Activated T-helper 2 cell treated with anti-CD3 and anti-CD28 coated beads, Interferon-gamma antibody, Interleukin-2, Interleukin-4, amounts not matched to agents 10 μg/mL and 5 μg/mL and 100 μg/mL, durations not matched to agents 14 hours and 24 hours and 36 hours (primary cell): ENCODE measurements around the gene SCAMP3. TPM values are rescaled to one million over a fixed set of nuclear protein-coding genes. Genes with fewer than 3 reads are reported as not detected.
"Not testable (repeated sequence)": the region's sequence is repeated elsewhere in the genome, so short reads cannot be mapped to it uniquely, and the experiment has no call there.

Source experiments
- DNase-seq: peaks from one replicate; pipeline ENCODE4 v3.0.0; 2021; ENCODE audit warnings: low spot score
- H3K27ac Mint-ChIP-seq: one replicate; pipeline ENCODE4 v1.8.0; 2021; ENCODE audit warnings: mixed read lengths
- H3K27me3 Mint-ChIP-seq: one replicate; pipeline ENCODE4 v1.8.0; 2021; ENCODE audit warnings: low read depth, mixed read lengths
- H3K36me3 Mint-ChIP-seq: one replicate; pipeline ENCODE4 v1.8.0; 2021; ENCODE audit warnings: low read depth, mixed read lengths
- H3K4me1 Mint-ChIP-seq: one replicate; pipeline ENCODE4 v1.8.0; 2021; ENCODE audit warnings: low read depth, mixed read lengths
- H3K4me3 Mint-ChIP-seq: one replicate; pipeline ENCODE4 v1.8.0; 2021; ENCODE audit warnings: low read depth, mild to moderate bottlenecking, moderate library complexity, mixed read lengths
- H3K9me3 Mint-ChIP-seq: one replicate; pipeline ENCODE4 v1.8.0; 2021; ENCODE audit warnings: mixed read lengths
- intact Hi-C: fragments of 100-400 bp; cut with micrococcal nuclease; formaldehyde crosslinking; loops from one replicate; pipeline ENCODE4 v1.15.1; 2023
- total RNA-seq: library from RNA; stranded (reverse); gene quantifications from 2 replicates; pipeline ENCODE4 v1.2.3, GENCODE V29; 2022

The SCAMP3 gene
- total RNA-seq, 1 donor from 2014 or later: 113 TPM

- H3K4me3 Mint-ChIP-seq: no peak overlapping the region
- no peak for DNase-seq
- H3K36me3 Mint-ChIP-seq: no peaks in the 10 kb centered on the region
- H3K27me3 Mint-ChIP-seq: peaks cover 48% of the 10 kb centered on the region
- intact Hi-C loops: no loop called here
- peaks cover 8% of the 10 kb centered on the region for H3K4me1 Mint-ChIP-seq
- no peak overlapping the region for H3K27ac Mint-ChIP-seq
- H3K9me3 Mint-ChIP-seq: no peaks in the 10 kb centered on the region
Measured at GRCh38 chr1:155295942-155296267, 33.7 kb upstream of the SCAMP3 start.

GRCh38 chr1:155295183-155295941, 33.2 kb upstream of the SCAMP3 start:
- Mint-ChIP-seq H3K27me3 (peaks cover 48% of the 10 kb centered on the region), H3K4me3 (no peak overlapping the region), H3K36me3 (no peaks in the 10 kb centered on the region), H3K4me1 (peaks cover 8% of the 10 kb centered on the region), H3K9me3 (no peaks in the 10 kb centered on the region), H3K27ac (no peak overlapping the region)
- DNase-seq: no peak
- intact Hi-C loops: no loop called here

- peaks cover 8% of the 10 kb centered on the region for H3K4me1 Mint-ChIP-seq
- peaks cover 51% of the 10 kb centered on the region for H3K27me3 Mint-ChIP-seq
- H3K36me3 Mint-ChIP-seq: no peaks in the 10 kb centered on the region
- no peaks in the 10 kb centered on the region for H3K9me3 Mint-ChIP-seq
- H3K4me3 Mint-ChIP-seq: no peak overlapping the region
- no peak for DNase-seq
- intact Hi-C loops: no loop called here
- no peak overlapping the region for H3K27ac Mint-ChIP-seq
Measured at GRCh38 chr1:155294520-155295182, 32.5 kb upstream of the SCAMP3 start.

GRCh38 chr1:155293086-155293749, 31.1 kb upstream of the SCAMP3 start:
- Mint-ChIP-seq H3K4me3 (no peak overlapping the region), H3K27me3 (peaks cover 49% of the 10 kb centered on the region), H3K9me3 (no peaks in the 10 kb centered on the region), H3K27ac (no peak overlapping the region), H3K4me1 (peaks cover 8% of the 10 kb centered on the region), H3K36me3 (no peaks in the 10 kb centered on the region)
- no peak for DNase-seq
- intact Hi-C loops: no loop called here

- H3K9me3 Mint-ChIP-seq, H3K27ac Mint-ChIP-seq, intact Hi-C loops, H3K4me3 Mint-ChIP-seq, DNase-seq, H3K36me3 Mint-ChIP-seq, H3K4me1 Mint-ChIP-seq: not testable (repeated sequence)
- peaks cover 31% of the 10 kb centered on the region for H3K27me3 Mint-ChIP-seq
Measured at GRCh38 chr1:155291006-155291405, 28.8 kb upstream of the SCAMP3 start.

GRCh38 chr1:155287987-155288543, 25.9 kb upstream of the SCAMP3 start:
- peaks cover 10% of the 10 kb centered on the region for H3K27me3 Mint-ChIP-seq

GRCh38 chr1:155286544-155286943, 24.4 kb upstream of the SCAMP3 start:
- H3K27me3 Mint-ChIP-seq: peaks cover 6% of the 10 kb centered on the region
- H3K4me1 Mint-ChIP-seq: no peaks in the 10 kb centered on the region
- intact Hi-C loops: no loop called here
- H3K27ac Mint-ChIP-seq: no peak overlapping the region
- no peaks in the 10 kb centered on the region for H3K9me3 Mint-ChIP-seq
- no peaks in the 10 kb centered on the region for H3K36me3 Mint-ChIP-seq
- no peak overlapping the region for H3K4me3 Mint-ChIP-seq
- DNase-seq: no peak

More at GRCh38 chr1:155287987-155288543, 25.9 kb upstream of the SCAMP3 start:
- no peaks in the 10 kb centered on the region for H3K36me3 Mint-ChIP-seq
- intact Hi-C loops: no loop called here
- no peak overlapping the region for H3K4me3 Mint-ChIP-seq
- no peaks in the 10 kb centered on the region for H3K4me1 Mint-ChIP-seq
- DNase-seq: no peak
- H3K27ac Mint-ChIP-seq: no peak overlapping the region
- no peaks in the 10 kb centered on the region for H3K9me3 Mint-ChIP-seq

GRCh38 chr1:155285631-155286044, 23.5 kb upstream of the SCAMP3 start:
- H3K36me3 Mint-ChIP-seq: no peaks in the 10 kb centered on the region
- no peak overlapping the region for H3K4me3 Mint-ChIP-seq
- DNase-seq: no peak
- no peaks in the 10 kb centered on the region for H3K4me1 Mint-ChIP-seq
- H3K27ac Mint-ChIP-seq: no peak overlapping the region
- H3K9me3 Mint-ChIP-seq: no peaks in the 10 kb centered on the region
- intact Hi-C loops: no loop called here
- peaks cover 3% of the 10 kb centered on the region for H3K27me3 Mint-ChIP-seq

GRCh38 chr1:155285063-155285462, 22.9 kb upstream of the SCAMP3 start:
- H3K4me3 Mint-ChIP-seq: no peak overlapping the region
- H3K4me1 Mint-ChIP-seq: no peaks in the 10 kb centered on the region
- no peaks in the 10 kb centered on the region for H3K36me3 Mint-ChIP-seq
- no peak for DNase-seq
- H3K9me3 Mint-ChIP-seq: no peaks in the 10 kb centered on the region
- peaks cover under 1% of the 10 kb centered on the region for H3K27me3 Mint-ChIP-seq
- intact Hi-C loops: no loop called here
- no peak overlapping the region for H3K27ac Mint-ChIP-seq

- Mint-ChIP-seq H3K4me3 (no peak overlapping the region), H3K27me3 (no peaks in the 10 kb centered on the region), H3K27ac (no peak overlapping the region), H3K4me1 (no peaks in the 10 kb centered on the region), H3K9me3 (no peaks in the 10 kb centered on the region), H3K36me3 (no peaks in the 10 kb centered on the region)
- intact Hi-C loops: no loop called here
- DNase-seq: no peak
Measured at GRCh38 chr1:155284476-155284875, 22.3 kb upstream of the SCAMP3 start.

- intact Hi-C loops: no loop called here
- H3K27me3 Mint-ChIP-seq: no peaks in the 10 kb centered on the region
- no peak overlapping the region for H3K27ac Mint-ChIP-seq
- H3K36me3 Mint-ChIP-seq: no peaks in the 10 kb centered on the region
- DNase-seq: no peak
- no peak overlapping the region for H3K4me3 Mint-ChIP-seq
- no peaks in the 10 kb centered on the region for H3K9me3 Mint-ChIP-seq
- H3K4me1 Mint-ChIP-seq: peaks cover 4% of the 10 kb centered on the region
Measured at GRCh38 chr1:155282488-155283091, 20.4 kb upstream of the SCAMP3 start.

GRCh38 chr1:155279268-155279667, 17.1 kb upstream of the SCAMP3 start:
- Mint-ChIP-seq H3K9me3 (no peaks in the 10 kb centered on the region), H3K4me1 (peaks cover 20% of the 10 kb centered on the region), H3K27ac (no peak overlapping the region)

More at GRCh38 chr1:155279268-155279667, 17.1 kb upstream of the SCAMP3 start:
- H3K27me3 Mint-ChIP-seq: no peaks in the 10 kb centered on the region
- no peak overlapping the region for H3K4me3 Mint-ChIP-seq
- no peak for DNase-seq
- intact Hi-C loops: loop anchor here (5.0 to 10.0 kb wide), 2 partner anchors 72 to 466 kb away; partner anchors contain the start of genes MTX1 and THBS3
- H3K36me3 Mint-ChIP-seq: no peaks in the 10 kb centered on the region
